ENCODE data around the gene D2HGDH.

DNA sequence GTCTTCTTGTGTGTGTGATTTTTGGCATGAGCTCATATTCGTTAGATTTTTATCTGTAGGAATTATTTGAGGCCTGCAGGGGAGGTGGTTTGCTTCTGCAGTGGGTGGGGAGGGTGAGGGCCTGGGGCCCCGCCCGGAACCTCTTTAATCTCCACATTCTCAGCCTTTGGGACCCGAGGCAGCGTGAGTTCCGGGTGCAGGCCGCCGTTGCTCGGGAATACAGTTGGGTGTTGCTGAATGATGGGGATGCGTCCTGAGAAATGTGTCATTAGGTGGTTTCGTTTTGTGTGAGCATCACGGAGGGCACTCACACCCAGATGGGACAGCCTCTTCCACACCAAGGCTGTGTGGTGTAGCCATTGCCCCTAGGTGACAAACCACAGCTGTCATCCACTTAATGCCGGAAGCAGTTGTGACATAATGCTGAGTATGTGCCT is 28.5 kb downstream of the D2HGDH start:
- TF ChIP-seq EZH2 (IDR thresholded peaks at IDR 0.05) (no peak), POLR2AphosphoS5 (IDR thresholded peaks at IDR 0.05; ENCODE audit: borderline replicate concordance, low read depth, low read length) (no peak), FOXP2 (optimal IDR thresholded peaks at IDR 0.05; ENCODE audit: control extremely low read depth, extremely low read length, insufficient read depth) (no peak)
